ENCODE results near the gene TMEM63C.

The TMEM63C gene

DNA sequence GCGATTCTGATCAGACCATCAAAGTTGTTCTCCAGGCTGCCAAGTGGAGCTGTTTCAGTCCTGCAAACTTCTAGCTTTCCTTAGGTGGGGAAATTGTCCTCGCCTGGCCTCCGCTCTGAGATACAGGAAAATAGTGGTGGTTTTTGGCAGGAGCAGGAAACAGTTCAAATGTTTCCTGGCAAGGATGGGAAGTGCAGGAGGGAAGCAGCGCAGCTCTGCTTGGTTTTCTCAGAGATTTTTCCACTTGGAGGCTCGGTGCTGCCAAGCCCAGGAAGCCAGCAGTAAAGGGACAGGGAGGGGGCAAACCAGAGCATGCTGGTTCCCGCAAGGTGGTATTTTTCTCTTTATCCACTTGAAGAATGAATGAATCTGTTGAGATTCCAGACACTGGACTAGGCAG lies 17.0 kb downstream of the TMEM63C start:
- no peak for DNase-seq

DNA sequence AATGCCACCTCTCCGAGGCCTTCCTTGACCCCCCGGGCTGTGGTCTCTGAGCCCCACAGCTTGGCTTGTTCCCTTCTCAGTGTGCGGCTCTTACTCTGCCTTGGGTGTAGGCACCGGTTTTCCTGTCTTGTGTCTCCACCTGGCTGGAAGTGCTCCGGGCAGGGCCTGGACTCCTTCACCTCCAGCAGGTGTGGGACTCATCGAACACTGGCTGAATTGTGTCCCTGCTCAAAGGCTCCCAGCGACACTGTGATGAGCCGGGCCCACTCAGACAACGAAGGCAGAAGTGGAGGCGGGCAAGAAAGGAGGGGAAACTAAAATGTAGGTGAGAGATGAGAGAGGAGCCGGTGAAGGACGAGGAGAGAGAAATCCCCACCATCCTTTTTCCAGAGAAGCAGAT lies 18.0 kb downstream of the TMEM63C start:
- DNase-seq: no peak

DNA sequence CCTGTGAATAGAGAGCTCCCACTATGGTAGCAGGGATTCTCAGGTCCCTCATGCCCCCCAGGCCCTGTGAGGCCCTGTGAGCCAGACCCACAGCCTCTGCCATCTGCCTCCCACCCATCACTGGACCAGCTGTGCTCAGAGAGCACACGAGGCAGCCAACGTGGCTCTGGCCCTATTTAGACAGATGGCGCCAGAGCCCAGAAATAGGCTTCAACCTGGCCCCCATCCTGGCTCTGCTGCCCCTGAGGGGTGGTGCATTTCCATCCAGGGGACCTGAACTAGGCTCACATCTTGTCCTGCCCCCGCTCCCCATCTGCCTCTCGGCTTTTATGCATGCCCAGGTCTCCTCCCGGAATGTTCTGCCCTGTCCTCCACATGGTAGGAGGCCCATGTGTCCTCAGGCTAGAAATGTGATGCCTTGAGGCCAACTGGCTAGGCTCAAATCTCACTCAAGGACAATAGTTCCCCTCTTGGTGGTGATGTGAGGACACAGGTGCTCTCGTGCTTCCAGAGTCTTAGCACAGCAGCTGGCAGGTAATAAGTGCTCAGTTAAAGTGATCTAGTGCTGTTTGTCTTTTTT lies 18.9 kb downstream of the TMEM63C start:
- DNase-seq: no peak

DNA sequence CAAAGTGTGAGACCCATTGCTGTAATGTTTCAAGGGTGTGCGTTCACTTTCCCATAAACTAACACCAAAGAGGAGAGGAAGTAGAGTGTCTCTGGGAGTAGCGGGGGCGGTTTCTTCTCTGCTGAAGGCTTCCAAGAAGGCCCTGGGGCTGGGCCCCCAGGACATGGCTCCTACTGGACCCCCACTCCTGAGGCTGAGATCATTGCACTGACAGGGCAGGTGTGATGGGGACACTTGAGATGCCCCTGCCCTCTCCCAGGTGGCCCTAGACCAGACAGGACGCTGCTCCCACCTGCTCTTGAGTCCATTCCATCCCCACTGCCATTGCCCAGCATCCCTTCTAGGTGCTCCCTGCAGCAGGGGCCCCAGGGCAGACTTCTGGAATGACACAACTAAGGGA lies 20.1 kb downstream of the TMEM63C start:
- DNase-seq: no peak

DNA sequence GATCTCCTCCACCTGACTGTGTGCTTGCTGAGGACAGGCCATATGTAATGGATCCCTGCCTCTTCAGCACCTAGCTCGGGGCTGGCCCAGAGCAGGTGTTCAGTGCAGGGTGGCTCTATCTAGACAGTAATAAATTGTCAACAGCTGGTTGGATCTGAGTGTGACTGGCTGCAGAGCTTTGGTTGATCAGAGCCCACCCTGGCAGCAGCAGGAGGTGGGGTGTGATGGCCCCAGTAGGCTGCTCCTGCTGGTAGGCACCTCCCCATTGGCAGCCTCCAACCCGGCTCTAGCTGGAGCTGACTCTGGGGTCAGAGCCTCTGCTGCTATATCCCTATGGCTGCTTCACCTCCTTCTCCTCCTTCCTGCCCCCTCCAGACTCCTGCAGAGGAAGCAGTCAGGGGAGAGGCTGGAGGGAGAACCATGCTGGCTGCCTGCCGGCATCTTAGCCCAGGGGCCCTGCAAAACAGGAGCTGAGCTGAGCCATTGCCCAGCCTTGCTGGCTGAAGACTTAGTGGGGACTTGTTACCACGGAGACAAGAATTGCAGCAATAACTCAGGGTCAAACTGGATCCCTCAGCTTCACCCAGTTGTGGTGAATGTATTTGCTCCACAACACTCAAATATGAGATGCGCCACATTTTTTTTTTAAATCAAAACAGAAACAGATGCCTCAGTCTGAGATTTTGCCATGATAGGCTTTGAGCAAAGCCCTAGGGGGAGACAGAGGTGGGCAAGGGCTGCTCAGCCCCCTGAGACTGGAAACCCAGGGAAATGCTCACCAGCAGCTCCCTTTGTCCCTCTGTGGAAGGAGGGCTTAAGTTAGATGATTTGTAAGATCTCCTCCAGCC lies 22.2 kb downstream of the TMEM63C start:
- no peak for DNase-seq

DNA sequence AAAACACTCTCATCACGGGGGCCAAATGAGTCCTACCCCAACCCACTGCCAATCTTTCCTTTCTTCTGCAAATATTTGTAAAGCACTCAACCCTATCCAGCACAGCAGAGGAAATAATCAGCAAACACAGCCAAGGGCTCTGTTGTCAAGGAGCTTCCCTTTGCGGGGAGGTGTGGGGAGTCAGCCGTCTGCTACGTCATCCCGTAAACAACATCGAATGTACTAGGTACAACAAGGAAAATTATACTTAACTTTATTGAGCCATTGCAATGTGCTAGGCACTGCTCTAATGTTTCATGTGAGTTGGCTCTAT lies 22.8 kb downstream of the TMEM63C start:
- DNase-seq: no peak

DNA sequence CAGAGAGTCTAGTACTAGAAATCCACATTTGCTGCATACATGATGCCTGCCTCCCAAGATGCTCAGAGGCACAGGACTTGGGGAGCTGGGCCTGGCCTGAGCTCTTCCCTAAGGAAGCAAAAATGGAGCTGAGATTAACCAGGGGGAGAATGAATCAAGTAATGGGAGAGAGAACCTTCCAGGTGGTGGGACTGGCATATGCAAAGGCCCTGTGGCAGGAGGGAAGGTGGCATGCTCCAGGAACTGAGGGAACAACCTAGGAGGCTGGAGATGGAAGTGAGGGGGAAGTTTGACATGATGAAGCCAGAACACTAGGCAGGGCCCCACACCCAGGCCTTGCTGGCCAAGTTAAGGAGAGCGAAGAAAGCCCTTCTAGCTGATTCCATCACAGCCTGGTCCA lies 23.3 kb downstream of the TMEM63C start:
- DNase-seq: no peak

DNA sequence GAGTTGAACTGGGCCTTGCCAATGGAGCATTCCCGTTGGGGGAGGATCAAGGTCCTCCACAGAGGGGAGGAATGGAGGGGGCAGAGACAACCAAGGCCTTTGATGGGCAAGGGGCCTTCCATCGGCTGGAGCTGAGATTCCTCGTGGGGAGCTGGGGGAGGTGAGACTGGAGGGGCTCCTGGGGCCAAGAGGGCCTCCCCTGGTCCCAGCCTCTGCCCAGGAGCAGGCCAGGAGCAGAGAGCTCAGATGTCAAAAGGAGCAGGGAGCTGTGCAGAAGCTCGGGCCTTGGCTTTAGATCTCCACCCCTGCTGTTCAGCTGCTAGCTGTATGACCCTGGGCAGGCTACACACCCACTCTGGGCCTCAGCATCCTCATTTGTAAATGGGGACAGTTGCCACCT lies 24.0 kb downstream of the TMEM63C start:
- DNase-seq: no peak

DNA sequence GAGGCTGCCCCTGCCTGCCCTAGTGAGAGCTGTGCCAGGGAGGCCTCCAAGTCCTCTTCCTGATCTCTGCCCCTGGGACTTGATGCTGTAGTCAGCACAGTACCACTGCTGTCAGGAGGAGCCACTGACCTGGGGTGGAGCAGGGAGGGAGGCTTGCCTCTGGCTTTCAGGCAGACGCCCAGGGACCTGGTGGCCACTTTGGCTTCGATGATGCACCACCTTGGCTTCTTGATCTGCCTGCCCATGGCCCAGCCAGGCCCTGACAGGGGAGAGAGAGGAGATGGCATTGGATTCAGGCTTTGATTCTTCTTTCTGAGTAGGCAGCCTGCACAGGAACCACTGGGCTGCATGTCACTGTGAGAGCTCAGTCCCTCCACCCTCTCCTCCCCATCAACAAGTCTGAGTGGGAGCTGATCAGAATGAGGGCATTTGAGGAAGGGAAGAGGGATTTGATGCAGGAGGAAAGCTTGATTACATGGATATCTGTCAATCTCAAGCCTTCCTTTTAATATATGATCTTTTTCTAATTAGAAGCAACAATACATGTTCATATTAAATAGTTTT lies 24.7 kb downstream of the TMEM63C start:
- DNase-seq: no peak

DNA sequence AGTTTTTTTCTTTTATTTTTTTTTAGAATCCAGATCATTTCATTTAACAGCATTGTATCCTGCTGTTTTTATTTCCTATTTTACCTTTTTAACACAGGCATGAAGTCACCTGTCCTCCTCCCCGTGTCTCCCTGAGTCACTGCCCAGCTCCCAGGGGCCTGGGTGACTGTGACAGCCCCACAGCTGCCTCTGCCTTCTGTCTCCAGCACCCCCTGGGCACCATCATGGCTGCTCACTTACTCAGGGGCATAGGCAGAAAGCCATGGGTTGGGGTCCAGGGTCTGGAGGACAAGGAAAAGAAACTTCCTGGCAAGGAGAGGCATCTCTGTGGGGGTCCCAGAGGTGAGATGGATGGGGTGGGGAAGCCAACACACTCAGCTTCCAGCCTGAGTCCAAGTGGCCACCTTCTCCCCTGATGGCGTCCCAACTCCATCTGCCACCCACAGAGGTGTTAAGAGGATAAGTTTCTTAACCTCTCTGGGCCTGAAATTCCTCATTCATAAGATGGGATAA lies 25.3 kb downstream of the TMEM63C start:
- no peak for DNase-seq

DNA sequence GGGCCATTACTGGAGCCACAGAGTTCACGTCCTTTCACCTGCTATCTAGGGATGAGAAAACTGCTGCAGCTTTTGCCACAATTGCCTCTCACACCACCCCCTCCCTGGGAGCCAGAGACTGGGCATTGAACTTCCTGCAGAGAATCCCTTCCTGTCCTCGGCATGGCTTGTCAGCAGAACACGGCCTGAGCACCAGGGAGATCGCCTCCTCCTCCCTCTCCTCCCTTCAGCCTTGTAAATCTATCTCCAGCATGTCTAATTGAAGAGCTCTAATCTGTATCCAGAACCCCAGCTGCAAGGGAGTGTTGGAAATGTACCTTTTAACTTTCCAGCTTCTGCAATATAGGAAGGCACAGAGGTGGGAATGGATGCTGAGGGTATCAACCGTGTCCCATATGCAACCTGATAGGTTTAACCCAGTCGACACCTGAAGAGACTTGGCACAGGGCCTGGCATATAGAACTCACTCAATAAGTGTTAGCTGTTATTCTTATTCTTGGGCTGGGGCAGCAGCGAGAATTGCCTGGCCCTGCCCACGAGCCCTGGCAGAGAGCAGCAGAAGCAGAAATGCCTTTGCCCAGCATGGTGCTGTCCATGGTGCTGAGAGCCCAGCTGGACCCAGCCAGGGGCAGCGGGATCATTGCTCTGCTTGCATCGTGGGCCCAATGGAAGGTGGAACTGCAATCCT lies 26.8 kb downstream of the TMEM63C start:
- DNase-seq: peak; percentile 49

DNA sequence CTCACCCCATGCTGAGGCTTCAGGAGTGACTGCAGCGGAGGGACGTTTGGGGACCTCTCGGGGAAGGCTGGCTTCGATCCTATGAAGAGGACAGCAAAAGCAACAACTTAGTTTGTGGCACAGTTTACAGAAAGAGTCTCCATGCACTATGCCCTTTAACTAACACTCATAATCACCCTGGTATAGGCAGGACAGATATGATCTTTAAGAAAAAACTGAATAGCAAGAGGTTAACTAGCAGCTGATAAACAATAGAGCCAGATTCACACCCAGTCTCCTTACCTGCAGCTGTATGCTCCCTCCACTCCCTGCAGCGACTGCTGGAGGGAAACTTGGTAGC lies 27.4 kb downstream of the TMEM63C start:
- no peak for DNase-seq

DNA sequence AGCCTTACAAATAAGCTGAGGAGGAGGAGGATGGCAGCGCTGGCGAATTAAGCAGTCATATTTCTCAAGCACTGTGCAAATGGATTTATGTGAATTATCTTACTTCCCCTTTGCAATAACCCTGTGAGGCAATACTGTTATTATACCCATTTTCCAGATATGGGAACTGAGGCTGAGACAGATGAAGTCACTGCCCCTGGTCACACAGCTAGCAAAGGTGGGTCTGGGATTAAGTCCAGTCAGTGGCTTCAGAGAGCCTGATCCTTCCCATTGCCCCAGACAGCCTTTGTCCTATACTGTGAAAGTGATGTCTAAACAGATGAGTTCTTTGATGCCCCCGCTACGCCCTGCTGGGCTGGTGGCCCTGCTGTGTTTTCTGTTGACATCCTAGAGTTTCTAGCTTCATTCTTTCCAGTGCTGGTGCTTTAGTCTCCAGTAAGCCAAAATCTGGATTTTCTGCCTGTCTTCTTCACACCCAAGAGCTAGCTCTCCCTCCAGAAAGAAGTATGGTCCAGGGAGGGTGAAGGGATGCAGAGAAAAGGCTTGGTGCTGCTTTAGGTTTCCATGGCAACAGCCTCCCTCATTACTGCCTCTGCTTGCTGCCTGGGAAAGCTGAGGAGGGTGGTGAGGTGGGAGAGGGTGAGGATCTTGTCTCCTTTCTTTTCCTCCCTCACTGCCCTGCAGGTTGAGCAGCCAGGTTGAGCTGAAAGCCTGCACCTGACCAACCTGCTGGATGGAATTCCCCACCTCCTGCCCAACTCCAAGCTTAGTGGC lies 30.7 kb downstream of the TMEM63C start:
- DNase-seq: no peak

DNA sequence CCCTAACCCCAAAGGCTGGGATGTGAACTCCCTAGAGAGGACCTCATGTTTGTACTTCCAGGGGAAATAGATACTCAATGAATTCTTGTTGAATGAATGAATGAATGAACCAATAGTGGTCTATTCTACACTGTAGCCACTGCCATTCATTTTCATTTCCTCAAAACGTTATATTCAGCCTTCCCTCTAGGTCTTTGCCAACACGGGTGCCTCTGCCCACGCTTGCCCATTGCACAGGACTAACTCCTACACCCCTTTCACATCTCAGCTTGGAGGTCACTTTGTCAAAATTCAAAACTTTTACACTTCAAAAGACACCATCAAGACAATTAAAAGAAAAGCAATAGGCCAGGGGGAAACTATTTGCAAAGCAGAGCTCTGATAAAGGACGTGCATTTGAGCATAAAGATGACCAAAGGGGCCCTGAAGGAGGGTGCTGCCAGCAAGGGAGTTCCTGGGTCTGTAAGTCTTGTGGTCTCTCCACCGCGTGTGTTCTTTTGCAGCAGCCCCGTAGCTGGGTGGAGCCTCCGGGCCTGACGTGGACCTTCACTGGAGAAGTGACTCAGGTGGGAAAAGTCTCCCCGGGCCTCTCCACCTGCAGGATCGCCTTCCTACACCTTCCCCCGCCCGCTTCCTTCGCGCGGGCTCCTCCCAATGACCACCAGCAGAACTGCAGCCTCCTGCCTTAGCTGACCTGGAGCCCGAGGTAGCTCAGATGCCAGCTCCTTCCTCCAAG lies 31.5 kb downstream of the TMEM63C start:
- no peak for DNase-seq

DNA sequence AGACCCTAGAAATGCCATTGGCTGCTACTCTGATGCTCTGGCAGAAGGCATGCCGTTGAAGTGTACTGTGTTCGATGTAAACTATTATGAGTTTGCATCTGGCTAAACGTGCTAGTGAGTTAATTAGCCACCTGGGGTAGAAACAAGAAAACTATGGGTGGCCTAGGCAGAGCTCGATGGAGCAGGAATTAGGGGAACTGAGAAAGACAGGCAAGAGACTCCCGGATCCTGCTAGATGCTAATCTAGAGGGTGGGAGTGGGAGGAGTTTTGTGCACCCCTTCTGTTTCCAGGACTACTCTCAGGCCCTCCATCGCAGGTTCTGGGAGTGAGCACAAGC lies 32.0 kb downstream of the TMEM63C start:
- DNase-seq: no peak

DNA sequence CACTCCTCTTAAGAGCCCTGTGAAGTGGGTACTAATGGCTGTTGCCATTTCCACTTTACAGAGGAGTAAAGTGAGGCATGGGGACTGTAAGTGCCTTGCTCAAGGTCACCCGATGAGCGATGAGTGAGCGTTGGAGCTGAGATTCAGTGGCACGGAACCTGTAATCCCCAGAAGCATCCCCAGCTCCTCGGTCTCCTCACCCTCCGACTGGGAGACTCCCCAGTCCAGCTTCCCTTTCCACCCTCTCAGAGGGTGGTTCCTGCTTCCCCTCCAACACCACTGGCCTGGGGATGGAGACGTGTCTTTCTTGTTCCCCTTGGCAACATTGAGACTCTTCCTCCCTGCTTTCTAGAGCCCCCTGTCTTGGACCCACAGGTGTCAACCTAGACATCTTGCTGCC lies 32.6 kb downstream of the TMEM63C start:
- no peak for DNase-seq

DNA sequence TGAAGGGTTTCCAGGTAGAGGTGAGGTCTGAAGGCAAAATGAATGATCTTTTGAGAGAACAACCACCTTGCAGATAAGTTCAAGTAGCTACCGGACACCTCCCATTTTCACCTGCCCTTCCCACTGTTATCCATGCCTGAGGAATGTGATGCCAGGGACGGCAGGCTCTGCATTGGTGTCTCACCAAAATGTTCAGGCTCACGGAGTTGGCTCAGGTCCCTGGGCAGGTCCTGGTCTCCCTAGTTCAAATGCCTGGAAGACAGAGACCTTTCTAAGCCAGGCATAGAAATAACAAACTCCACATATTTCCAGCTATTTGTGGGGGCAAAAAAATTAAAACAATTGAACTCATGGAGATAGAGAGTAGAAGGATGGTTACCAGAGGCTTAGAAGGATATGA lies 36.0 kb downstream of the TMEM63C start:
- DNase-seq: no peak

DNA sequence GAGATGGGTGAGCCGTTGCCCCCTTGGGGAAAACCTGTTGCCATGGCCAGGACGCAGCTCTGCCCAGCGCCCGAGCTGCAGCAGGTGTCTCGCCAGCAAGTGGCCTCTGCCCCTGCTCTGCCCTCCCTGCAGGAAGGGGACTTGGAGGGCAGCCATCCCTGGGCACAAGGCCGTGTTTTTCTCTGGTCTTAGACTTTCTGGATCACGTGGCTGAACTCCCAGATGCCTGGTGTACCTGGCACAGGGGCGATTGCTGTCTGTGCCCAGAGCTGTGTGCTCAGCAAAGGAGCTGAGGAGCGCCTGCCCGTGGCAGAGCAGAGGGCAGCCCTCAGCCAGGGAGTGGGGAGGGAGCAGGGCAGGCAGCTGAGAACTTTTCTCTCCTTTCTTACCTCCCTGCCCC lies 38.0 kb downstream of the TMEM63C start:
- no peak for DNase-seq

DNA sequence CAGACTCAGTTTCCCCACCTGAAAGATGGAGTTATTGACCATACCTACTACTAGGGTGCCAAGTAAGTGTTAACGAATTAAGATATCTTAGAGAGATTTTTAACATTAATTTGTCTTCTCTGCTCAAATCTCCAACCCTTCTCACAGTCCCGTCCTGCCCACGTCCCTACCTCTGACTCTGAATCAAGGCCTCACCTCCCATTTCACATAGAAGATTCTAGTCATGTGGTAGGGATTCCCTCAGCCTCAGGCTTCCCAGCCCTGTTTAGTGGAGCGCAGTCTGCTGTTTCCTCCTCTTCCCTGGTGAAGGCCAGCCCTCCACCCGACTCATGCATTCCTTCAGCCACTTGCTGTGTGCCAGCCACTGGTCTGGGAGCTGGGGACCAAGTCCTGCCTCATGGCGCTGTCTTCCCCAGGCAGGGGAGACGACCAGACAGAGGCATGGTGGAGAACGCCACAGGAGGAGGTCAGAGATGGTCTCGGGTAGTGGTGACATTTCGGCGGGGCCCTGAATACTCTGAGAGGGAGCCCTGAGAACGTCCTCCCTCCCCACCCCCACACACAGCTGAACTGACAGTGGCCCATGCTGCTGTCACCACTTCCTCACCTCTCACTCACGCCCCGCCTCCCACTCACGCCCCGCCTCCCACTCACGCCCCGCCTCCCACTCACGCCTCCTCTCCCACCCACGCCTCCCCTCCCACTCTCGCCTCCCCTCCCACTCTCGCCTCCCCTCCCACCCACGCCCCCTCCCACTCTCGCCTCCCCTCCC lies 38.8 kb downstream of the TMEM63C start:
- DNase-seq: no peak

DNA sequence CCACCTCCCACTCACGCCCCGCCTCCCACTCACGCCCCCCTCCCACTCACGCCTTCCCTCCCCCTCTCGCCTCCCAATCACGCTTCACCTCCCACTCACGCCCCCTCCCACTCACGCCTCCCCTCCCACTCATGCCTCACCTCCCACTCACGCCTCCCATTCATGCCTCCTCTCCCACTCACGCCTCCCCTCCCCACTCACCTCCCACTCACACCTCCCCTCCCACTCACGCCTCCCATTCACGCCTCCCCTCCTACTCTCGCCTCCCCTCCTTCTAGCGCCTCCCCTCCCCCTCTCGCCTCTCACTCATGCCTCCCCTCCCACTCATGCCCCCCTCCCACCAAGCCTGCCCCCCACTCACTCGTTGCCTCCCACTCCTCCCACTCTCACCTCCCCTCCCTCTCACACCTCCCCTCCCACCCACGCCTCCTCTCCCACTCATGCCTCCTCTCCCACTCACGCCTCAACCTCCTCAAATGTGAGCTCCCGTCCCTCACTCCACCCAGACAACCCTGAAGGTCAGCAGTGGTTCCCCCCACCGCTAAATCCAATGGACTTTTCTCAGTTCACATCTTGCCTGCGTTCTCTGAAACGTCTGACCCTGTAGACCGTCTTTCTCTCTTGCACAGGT lies 39.8 kb downstream of the TMEM63C start:
- DNase-seq: no peak
